Adipocyte (in vitro differentiated cells): Measurements from ENCODE around the gene TNS4.
A peak's percentile ranks its signal among the peaks of the same experiment; 100 is the strongest.

Experiments used
- DNase-seq: peaks from one replicate; pipeline ENCODE4 v3.0.0-alpha.2; 2015; ENCODE audit warnings: low read depth
- H3K27me3 ChIP-seq: replicated peaks from 2 replicates; pipeline ENCODE4 v1.7.0; 2013; ENCODE audit warnings: mild to moderate bottlenecking, low read length, moderate library complexity; ENCODE audit not compliant: control insufficient read depth, insufficient read depth
- H3K36me3 ChIP-seq: 2 replicates; pipeline ENCODE4 v1.7.0; 2013; ENCODE audit warnings: low read length, mild to moderate bottlenecking, moderate library complexity; ENCODE audit not compliant: control insufficient read depth, insufficient read depth, severe bottlenecking
- H3K4me1 ChIP-seq: 2 replicates; pipeline ENCODE4 v1.7.0; 2013; ENCODE audit warnings: mild to moderate bottlenecking, low read length, moderate library complexity; ENCODE audit not compliant: control insufficient read depth, insufficient read depth
- H3K4me3 ChIP-seq: 2 replicates; pipeline ENCODE4 v1.7.0; 2013; ENCODE audit warnings: mild to moderate bottlenecking, low read length, moderate library complexity
- H3K9ac ChIP-seq: 2 replicates; pipeline ENCODE4 v1.7.0; 2013; ENCODE audit warnings: mild to moderate bottlenecking, low read length, moderate library complexity
- H3K9me3 ChIP-seq: 2 replicates; pipeline ENCODE4 v1.7.0; 2013; ENCODE audit warnings: mild to moderate bottlenecking, low read length, moderate library complexity; ENCODE audit not compliant: control insufficient read depth

Gene TNS4

GRCh38 chr17:40522961-40523310, 21.5 kb upstream of the TNS4 start:
- no peaks in the 10 kb centered on the region for H3K36me3 ChIP-seq
- peaks cover 25% of the 10 kb centered on the region for H3K4me1 ChIP-seq
- no peak overlapping the region for H3K9ac ChIP-seq
- DNase-seq, result no peak
- no peaks in the 10 kb centered on the region for H3K27me3 ChIP-seq
- H3K4me3 ChIP-seq, result no peak overlapping the region
- peaks cover 11% of the 10 kb centered on the region for H3K9me3 ChIP-seq

GRCh38 chr17:40522250-40522960, 21.0 kb upstream of the TNS4 start:
- Histone ChIP-seq H3K27me3 (no peaks in the 10 kb centered on the region), H3K36me3 (no peaks in the 10 kb centered on the region), H3K9me3 (peaks cover 11% of the 10 kb centered on the region), H3K4me1 (peaks cover 25% of the 10 kb centered on the region), H3K4me3 (no peak overlapping the region), H3K9ac (peak overlapping the region; percentile 58)
- DNase-seq, result peak; percentile 49

GRCh38 chr17:40520991-40521453, 19.6 kb upstream of the TNS4 start:
- no peaks in the 10 kb centered on the region for H3K27me3 ChIP-seq

GRCh38 chr17:40519089-40519775, 17.8 kb upstream of the TNS4 start:
- H3K4me1 ChIP-seq, result peaks cover 18% of the 10 kb centered on the region
- no peak overlapping the region for H3K9ac ChIP-seq
- no peaks in the 10 kb centered on the region for H3K36me3 ChIP-seq
- H3K4me3 ChIP-seq, result no peak overlapping the region
- no peaks in the 10 kb centered on the region for H3K9me3 ChIP-seq
- no peaks in the 10 kb centered on the region for H3K27me3 ChIP-seq
- DNase-seq, result no peak

More at GRCh38 chr17:40520991-40521453, 19.6 kb upstream of the TNS4 start:
- Histone ChIP-seq H3K36me3 (no peaks in the 10 kb centered on the region), H3K9me3 (peaks cover 11% of the 10 kb centered on the region), H3K4me1 (peaks cover 18% of the 10 kb centered on the region), H3K4me3 (no peak overlapping the region), H3K9ac (peak overlapping the region; percentile 58)
- no peak for DNase-seq

- DNase-seq, result no peak
- no peak overlapping the region for H3K4me3 ChIP-seq
- H3K36me3 ChIP-seq, result no peaks in the 10 kb centered on the region
- H3K9me3 ChIP-seq, result no peaks in the 10 kb centered on the region
- H3K27me3 ChIP-seq, result no peaks in the 10 kb centered on the region
- no peak overlapping the region for H3K9ac ChIP-seq
- H3K4me1 ChIP-seq, result peaks cover 18% of the 10 kb centered on the region
These were observed 17.1 kb upstream of the TNS4 start for GRCh38 chr17:40518401-40519088.

- Histone ChIP-seq H3K9ac (no peak overlapping the region), H3K36me3 (no peaks in the 10 kb centered on the region), H3K4me1 (peaks cover 18% of the 10 kb centered on the region), H3K4me3 (no peak overlapping the region), H3K27me3 (no peaks in the 10 kb centered on the region), H3K9me3 (no peaks in the 10 kb centered on the region)
- DNase-seq, result no peak
These were observed 16.6 kb upstream of the TNS4 start for GRCh38 chr17:40517981-40518380.

GRCh38 chr17:40517286-40517662, 15.9 kb upstream of the TNS4 start:
- Histone ChIP-seq H3K4me3 (no peak overlapping the region), H3K9ac (no peak overlapping the region), H3K9me3 (no peaks in the 10 kb centered on the region), H3K36me3 (no peaks in the 10 kb centered on the region), H3K4me1 (peaks cover 15% of the 10 kb centered on the region), H3K27me3 (no peaks in the 10 kb centered on the region)
- DNase-seq, result no peak

- Histone ChIP-seq H3K36me3 (no peaks in the 10 kb centered on the region), H3K9me3 (no peaks in the 10 kb centered on the region), H3K27me3 (no peaks in the 10 kb centered on the region), H3K9ac (no peak overlapping the region), H3K4me3 (no peak overlapping the region), H3K4me1 (peaks cover 15% of the 10 kb centered on the region)
- DNase-seq, result no peak
These were observed 15.3 kb upstream of the TNS4 start for GRCh38 chr17:40516581-40517285.

- H3K36me3 ChIP-seq, result no peaks in the 10 kb centered on the region
- no peak overlapping the region for H3K9ac ChIP-seq
- no peak for DNase-seq
- no peaks in the 10 kb centered on the region for H3K27me3 ChIP-seq
- H3K9me3 ChIP-seq, result no peaks in the 10 kb centered on the region
- peaks cover 16% of the 10 kb centered on the region for H3K4me1 ChIP-seq
- no peak overlapping the region for H3K4me3 ChIP-seq
These were observed 14.1 kb upstream of the TNS4 start for GRCh38 chr17:40515491-40516041.

- Histone ChIP-seq H3K27me3 (no peaks in the 10 kb centered on the region), H3K9ac (no peak overlapping the region), H3K4me1 (peaks cover 16% of the 10 kb centered on the region), H3K9me3 (no peaks in the 10 kb centered on the region), H3K4me3 (no peak overlapping the region), H3K36me3 (no peaks in the 10 kb centered on the region)
- no peak for DNase-seq
These were observed 13.6 kb upstream of the TNS4 start for GRCh38 chr17:40515011-40515410.
